Kidney tubule cell (primary cell): ENCODE data around the gene GNS.

Experiments used
- DNase-seq: peaks from one replicate; pipeline ENCODE4 v3.0.0-alpha.2; 2018; ENCODE audit warnings: low spot score

Gene GNS

DNA sequence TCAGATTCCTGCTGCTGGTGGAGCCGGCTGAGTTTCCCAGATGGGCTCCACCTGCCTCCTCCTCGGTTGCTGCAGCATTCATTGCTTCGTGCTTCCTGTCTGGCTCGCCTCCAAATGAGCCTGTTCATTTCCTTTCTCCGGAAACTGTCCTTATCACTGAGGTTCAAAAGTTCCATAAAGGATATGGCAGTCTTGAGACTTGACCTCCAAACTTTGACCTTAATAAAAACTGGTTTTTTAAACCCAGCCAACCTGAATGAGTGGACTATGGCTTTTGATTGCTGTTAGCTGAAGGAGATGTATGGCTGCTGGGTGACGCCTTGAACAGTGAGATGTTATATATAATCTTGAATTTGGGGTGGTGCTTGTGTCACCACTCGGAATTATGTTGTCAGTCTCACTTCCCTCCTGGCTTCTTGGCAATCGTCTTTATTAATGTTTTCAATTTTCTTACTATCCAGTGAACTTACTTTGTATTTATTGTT, 86.2 kb downstream of the GNS start:
- peak; percentile 62 for DNase-seq

DNA sequence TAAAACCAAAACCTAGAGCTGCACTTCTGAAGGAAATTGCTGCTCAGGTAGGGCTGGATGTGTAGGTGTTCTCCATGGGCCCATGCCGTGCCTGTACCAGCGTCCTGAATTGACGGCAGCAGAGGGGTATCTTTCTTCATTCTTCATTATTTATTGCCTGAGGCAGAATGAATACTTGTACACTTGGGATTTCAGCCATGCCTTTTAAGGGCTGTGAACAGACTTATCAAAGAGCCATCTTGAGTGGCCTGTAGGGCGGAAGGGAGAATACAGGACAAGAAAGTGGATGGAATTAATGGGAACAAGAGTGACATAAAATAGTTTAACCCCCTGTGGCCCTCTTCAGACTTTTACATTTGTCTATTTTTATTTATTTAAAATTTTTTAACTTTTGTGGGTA, 87.5 kb downstream of the GNS start:
- DNase-seq = no peak

DNA sequence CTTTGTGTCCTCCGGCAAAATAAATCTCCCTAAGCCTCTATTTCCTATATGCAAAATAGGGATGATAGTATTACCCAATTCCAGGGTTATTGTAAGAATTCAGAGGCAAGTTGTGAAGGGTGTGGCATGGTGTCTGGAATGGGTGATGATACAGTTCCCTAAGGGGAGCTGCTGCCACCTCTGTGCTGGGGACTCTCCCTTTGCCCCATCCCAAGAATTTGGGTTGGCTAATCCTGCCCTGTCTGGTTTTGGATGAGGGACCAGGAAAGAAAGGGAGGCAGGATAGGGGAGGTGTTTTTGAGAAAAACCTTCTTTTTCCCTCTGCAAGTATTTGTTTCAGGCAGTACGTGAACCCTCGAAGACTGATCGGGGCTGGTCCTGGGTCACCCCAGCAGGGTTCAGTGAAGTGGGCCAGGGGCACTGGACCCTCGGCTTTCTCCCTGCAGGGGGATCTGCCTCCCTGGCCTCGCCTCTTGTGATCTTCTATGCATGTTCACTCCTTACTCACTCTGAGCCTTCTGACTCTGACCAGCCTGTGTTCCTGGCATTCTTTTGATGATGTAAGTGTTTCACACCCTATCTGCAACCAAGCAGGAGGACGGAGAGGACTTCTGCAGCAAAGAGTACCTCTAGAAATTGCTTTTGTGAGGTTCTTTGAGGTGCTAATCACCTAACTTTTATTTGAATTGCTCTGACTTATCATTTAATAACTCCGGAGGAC, 88.1 kb downstream of the GNS start:
- peak; percentile 56 for DNase-seq

DNA sequence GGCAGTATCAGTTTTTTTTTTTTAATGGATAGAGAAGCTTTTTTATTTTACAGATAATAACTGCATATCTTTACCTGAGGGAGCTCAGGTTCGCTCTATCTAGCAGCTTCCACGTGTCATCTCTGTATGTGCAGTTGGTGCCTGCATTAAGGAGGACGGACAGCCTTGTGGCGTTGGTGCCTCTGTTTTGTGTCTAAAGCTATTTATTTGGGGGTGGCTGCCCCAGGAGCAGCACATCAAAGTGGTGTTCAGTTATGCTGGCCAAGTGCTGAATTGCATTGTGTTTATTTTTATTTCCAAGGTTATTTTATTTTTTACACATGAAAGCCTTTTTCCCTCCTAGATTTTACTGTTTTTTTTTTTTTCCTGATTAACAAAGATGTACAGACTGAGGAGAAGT, 89.2 kb downstream of the GNS start:
- no peak for DNase-seq

DNA sequence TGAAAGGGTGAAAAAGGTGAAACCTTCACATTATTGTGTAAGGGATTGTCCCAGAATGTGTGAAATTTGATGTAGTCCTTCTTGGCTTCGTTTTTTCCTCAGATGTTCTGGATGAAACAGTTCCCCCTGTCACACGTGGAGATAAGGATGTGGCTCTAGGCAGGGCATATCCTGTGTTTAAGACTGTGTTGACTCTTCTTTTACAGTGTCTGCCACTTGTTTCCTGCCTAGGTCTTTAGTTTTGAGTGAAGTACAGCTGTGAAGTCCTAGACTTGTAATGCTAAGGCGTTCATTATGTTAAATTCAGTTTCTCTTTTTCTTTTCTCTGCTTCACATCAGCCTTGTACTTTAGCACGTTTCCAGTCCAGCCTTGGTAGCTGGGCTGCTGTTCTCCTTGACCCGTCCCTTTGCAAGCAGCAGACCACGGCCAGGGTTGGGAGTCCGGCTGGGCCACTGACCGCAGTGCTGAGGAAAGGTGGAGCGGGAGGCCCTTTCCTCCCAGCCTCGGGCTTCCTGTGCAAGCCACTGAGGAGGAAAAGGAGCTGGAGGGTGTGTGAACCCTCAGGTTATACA, 89.8 kb downstream of the GNS start:
- DNase-seq = peak; percentile 67

DNA sequence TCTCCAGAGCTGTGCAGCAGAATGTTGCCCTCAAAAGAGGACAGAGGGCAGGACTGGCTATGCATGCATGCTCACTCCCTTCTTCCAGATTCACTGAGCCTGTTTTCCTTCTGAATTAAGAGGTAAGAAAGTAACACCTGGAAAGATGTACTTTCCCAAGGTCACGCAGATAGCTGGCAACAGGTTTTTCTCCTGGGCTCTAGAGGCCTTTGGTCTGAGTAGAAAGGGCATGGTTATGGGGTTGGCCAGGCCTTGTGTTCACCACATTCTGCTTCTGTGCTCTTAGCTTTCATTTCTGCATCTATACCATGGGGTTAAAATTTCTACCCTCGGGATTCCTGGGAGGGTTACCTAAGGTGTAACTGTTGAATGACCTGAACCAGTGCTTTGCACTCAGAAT, 91.4 kb downstream of the GNS start:
- DNase-seq = no peak

DNA sequence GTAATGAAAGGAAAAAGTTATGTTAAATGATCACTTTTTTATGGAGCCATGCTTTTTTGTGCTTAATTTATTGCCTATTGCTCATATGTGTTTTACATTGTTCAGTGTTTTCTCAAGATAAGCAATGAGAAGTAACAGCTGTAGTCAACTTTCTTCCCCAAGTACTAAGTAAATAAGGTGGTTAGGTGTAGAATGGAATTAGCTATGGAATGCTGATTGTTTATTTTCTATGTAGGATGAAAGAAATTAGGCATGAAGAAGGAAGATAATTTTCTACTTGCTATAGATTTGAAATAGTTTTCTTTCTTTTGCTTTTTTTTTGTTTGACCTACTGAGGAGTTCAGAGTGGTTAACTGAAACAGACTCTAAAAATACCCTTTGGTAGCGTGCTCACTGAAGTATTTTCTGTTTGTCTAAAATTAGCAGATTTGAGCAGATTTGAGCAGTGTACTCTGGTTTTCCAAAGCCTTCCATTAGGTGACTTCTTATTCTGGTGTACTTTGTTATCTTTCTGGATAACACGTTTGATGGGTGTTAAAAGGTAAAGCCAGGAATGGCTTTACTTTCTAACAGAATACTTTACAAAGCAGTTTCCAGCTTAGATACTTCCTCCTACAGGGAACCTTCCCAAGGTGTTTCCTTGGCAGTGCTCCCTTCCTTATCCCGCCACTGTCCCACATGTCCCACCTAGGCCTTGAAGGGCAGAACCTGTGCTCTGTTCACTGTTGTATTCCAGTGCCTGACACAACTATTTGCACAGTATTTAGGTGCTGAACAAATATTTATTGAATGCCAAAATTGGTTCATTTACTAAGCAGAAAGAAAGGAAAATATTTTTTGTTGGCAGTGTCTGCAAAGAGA, 92.9 kb downstream of the GNS start:
- DNase-seq = no peak

DNA sequence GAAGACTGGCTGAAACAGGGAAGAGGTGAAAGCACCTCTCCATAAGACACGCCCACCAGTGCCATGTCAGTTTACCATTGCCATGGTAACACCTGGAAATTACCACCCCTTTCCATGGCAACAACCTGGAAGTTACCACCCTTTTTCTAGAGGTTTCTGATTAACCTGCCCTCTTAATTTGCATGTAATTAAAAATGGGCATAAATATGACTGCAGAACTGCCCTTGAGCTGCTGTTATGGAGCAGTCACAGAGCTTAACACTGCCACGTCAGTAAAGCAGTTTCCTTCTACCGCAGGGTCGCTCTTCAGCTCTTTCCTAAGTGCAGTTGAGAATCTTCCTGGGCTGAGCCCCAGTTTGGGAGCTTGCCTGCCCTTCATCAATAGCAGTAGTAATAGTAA, 93.7 kb downstream of the GNS start:
- DNase-seq = no peak
